HG03354 (cell line): ENCODE measurements around the gene ZNF311.
"Not testable (repeated sequence)": the region's sequence is repeated elsewhere in the genome, so short reads cannot be mapped to it uniquely, and the experiment has no call there.

Experiments
- ATAC-seq: cut with Tn5 transposase; IDR thresholded peaks from one replicate; pipeline ENCODE4 v1.9.1; 2021; ENCODE audit warnings: mild to moderate bottlenecking; ENCODE audit not compliant: unreplicated experiment, poor library complexity, severe bottlenecking

The ZNF311 gene

DNA sequence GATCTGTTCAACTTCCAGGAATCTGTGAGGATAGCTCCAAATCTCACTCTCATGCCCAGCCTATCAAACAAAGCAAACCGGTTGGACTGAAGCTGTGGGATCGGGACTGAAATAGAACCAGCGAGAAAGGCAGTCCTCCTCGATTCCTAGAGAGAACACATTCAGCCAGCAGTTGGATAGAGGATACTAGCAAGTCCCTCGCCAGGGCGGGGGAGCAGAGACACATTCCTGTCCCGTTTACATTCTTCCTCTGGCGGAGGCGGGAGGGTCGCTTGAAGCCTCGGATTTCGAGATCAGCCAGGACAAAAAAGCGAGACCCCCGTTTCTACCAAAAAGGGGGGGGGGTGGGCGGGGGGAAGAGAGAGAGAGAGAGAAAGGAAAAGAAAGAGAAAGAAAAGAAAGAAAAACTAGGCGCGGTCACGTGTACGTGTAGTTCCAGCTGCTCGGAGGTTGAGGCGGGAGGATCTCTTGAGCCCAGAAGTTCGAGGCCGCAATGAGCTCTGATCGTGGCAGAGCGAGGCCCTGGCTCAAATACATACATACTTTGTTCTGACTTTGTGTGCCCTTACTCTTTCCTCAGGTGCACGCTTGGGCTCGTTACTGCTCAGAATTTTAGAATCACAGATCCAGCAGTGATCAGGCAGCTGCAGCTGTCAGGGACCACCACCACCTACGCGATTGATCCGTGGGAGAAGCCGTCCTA lies 19.5 kb downstream of the ZNF311 start:
- ATAC-seq: no peak

DNA sequence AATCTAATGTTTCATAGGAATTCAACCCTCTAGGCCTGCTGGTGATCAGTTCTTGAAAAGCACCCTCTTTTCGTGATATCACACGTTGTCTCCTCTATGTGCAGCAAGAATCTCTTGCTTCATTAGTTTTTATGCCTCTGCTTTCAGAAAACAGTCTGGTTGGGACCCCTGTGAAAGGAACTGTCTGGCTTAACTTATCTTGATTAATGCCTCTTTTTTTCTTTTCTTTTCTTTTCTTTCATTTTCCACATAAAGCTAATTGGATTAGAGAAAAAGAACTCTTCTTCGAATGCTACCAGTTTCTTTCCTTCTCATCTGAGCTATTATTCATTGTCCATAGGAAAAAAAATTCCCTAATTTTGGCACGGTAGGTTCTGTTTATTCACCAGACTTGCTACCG lies 21.3 kb downstream of the ZNF311 start:
- ATAC-seq: no peak

DNA sequence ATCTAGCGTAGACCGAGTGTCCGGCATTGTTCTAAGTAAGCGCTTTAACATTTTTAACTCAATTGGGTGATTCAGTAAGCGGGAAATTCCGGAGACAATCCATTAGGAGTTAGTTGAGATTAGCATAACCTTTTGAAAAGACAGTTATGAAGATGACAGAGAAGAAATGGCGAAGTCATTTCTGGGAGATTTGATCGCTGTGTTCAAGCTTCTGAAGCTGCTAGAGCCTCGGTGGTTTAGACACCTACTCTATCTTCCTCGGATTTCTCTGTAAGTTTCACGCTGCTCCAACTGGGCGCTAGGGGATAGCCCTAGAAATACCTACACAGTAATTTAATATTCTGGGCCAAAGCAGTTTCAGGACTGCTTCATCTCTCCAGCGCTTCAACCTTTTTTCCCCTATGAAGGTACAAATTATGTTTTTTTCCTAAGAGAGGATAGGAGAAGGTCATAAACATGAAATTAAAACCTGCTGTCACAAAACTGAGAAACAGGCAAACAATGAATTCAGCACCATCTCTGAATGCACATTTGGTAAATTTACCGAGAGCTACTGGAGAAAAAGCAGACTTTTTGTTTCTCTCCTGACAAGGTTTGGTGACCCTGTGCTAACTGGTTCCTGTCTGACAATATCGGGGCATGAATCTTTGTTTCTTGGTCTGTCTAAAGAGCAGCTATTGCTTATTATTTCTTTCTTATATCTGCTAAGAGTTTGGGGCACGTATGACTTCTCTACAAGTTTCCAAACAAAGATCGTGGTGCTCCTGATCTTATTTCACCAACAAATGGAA lies 22.4 kb downstream of the ZNF311 start:
- no peak for ATAC-seq

DNA sequence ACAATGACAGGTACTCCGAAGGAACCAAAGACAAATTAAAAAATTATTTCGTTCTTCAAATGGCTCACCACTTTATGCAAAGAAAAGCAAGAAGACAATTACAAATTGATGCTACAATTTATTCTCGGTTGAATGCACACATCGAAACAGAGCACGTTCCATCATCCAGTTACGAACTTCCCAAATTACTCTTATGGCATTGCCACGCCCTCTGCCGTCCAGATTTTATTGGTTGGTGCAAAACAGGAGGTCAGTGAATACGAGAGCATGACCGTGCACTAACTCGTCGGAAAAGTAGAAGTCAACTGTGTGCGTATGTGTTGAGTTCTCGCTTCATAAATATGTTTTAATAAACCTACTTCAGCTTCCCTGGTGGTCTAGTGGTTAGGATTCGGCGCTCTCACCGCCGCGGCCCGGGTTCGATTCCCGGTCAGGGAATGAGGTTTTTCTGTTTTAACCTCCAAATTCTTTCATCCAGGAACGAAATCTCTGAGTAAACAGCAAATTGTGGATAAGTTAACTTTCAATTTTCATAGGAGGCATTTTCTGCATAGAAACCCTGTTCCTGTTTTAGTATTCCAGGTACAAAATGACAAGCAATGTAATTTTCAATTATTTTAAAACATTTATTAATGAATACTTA lies 23.2 kb downstream of the ZNF311 start:
- peak; percentile 56 for ATAC-seq

DNA sequence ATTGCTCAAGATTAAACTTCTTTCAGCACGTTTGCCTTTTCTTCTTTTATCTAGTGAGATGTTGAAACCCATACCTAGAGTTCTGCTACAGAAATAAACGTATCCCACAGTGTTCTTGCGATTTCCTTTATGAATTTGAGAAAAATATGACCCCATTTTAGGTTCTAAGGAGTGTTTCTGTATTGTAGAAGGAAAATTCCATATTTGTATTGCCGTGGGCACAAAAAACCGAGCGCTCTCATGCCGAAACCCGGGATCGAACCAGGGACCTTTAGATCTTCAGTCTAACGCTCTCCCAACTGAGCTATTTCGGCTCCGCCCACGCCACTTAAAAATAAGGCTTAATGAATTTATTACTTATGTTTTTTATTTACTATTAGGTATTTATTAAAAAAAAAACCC lies 23.7 kb downstream of the ZNF311 start:
- peak; percentile 37 for ATAC-seq

DNA sequence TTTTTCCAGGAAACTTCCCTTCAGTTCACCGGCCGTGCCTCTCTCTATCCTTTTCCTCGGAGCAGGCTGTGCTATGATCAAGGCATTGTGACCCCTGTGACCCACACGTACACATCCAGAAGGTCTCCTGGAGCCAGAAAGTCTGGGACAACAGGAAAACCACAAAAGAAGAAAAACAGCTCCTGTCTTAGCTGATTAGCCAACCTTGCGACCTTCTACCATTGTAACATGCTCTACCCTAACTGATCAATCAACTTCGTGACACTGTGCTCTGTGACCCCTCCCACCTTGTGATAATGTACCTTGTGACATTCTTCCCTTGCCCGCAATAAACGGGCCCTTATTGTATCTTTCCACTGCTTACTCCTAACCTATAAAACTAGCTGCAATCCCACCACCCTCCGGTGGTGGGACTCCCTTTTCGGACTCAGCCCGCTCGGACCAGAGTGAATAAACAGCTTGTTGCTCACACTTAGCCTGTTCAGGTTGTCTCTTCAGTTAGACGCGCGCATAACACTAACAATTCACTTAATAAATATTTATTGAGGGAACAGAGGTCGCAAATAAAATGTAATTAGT lies 24.2 kb downstream of the ZNF311 start:
- ATAC-seq: peak; percentile 57

DNA sequence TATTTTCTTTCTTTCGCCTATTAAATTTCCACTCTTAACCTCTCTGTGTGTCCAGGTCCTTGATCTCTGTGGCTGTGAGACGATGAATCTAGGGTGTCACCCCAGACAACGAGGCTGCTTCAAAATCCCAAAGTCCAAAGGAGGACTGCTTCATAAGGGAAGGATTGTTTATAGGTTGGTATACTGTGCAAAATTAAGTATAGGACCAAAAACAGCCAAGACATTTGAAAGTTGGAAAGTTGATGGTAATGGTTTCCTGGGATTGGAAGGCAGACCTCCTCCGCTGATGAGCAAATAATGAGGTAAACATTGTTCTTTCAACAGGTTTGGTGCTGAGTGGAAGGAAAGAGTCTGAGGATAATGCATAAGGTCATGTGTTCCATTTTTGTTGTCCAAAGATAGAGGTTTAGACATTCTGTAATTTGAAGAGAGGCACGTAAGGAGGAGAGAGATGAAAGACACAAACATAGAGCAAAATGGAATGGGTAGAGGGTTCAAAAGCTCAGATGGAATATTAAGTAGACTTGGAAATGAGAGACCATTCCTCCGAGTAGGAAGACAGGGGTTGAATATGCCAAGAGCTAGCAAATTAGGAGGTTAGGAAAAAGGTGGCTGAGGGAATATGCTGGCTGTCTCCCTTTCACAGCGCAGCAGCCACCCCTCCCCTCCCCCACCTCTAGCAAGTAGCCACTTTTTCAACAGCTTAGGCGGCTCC lies 24.8 kb downstream of the ZNF311 start:
- no peak for ATAC-seq

DNA sequence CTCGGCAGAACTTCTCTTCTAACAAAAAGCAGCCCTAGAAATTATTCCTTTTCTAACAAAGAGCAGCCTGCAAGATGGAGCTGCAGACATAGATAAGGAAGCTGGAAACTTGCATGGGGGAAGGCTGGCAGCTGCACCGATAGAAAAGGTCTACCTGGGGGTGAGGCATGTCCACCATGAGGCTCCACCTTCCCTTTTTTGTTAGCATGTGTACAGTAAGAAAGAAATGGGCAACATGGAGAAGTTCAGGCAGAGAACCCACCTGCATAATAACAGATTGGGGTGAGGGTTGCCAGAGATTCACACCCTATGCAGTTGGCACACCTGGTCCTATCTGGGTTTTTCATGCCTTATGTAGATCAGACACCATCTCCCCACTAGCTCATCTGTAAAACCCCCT lies 25.4 kb downstream of the ZNF311 start:
- ATAC-seq: no peak

DNA sequence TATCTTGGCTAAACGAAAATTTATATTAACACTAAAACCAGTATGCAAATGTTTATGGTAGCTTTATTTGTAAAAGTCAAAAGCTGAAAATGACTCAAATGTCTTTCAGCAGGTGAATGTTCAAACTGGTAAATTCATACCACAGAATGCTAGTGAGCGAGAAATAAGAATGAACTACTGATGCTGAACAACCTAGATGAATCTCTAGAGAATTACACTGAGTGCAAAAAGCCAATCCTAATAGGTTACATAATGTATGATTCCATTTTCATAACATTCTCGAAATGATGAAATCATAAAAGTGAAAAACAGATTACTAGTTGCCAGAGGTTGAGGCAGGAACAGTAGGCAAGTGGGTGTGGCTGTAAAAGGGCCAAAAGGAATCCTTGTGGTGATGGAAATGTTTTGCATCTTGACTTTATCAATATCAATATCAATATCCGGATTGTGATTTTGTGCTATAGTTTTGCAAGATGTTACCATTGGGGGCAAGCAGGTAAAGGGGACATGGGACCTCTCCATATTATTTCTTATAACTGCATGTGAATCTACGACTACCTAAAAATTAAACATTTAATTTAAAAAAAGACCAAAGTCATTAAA lies 26.1 kb downstream of the ZNF311 start:
- ATAC-seq: no peak

DNA sequence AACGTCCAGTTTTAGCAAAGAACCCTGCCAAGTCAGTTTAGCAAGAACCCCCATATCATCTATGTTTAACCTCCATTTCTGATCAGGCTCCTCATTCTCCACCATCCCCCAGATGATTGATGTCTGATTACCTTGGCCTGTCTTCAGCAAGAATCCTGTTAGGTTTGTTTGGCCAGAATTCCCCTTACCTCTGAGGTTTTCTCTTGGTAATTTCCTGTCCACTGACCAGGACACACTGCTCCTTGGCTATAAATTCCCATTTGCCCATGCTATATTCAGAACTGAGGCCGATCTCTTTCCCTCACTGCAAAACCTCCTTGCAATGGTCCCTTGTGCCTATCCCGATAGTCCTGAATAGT lies 27.0 kb downstream of the ZNF311 start:
- ATAC-seq: no peak

DNA sequence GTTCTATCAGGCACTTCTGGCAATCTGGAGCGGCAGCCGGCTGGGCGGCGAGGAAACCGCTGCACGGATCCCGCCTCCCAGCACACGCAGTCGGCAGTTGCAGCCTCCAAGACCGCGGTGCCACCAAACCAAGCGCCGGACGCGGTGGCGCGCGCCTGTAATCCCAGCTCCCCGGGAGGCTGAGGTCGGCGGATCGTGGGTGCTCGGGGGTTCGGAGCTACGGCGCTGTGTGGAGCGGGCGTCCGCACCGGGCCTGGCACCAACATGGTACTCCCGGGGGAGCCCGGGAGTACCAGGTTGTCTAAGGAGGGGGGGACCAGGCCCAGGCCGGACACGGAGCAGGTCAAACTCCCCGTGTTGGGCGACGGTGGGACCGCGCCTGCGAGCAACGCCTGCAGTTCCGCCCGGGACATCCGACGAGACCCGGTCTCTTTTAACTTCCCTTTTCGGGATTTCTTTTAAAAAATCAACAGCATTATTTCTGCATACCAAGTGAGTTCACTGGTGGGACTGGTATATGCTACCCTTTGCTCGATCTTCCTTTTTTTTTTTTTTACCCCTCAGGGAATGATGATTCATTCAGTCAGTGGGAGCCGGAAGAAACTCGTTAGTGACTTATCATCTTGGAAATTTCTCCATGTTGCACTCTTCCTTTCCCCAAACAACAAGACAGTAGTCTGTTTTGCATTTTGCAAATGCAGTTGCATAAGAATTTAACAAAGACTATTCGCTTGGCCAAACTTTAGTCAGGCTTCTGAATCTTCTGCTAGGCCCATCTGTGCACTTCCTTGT lies 27.6 kb downstream of the ZNF311 start:
- no peak for ATAC-seq

DNA sequence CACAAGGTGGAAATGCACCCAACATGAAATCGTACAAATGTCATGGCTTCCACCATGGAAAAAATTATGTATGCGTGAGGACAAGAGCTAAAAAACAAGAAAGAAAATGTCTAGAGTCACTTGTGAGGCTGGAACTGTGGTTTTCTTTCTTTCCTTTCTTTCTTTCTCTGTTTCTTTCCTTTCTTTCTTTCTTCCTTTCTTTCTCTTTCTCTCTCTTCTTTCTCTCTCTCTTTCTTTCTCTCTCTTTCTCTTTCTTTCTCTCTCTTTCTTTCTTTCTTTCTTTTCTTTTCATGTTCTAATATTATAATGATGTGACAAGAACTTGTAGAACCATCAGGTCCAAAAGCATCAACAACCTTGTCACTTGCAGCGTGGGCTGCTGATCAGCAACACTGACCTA lies 28.4 kb downstream of the ZNF311 start:
- no peak for ATAC-seq

DNA sequence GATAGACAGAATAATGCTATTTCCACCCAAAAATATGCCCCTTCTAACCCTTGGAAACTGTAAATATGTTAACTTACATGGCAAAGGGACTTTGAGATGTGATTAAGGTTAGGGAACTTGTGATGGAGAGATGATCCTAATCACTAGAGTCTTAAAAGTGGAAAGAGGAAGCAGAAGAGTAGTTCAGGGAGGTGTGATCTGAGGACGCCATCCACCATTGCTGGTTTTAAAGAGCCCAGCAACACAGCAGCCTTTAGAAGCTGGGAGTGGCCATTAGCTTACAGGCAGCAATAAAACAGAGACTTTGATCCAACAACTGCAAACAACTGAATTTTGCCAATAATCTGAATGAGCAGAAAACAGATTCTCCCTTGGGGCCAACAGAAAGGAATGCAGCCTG lies 30.6 kb downstream of the ZNF311 start:
- no peak for ATAC-seq

DNA sequence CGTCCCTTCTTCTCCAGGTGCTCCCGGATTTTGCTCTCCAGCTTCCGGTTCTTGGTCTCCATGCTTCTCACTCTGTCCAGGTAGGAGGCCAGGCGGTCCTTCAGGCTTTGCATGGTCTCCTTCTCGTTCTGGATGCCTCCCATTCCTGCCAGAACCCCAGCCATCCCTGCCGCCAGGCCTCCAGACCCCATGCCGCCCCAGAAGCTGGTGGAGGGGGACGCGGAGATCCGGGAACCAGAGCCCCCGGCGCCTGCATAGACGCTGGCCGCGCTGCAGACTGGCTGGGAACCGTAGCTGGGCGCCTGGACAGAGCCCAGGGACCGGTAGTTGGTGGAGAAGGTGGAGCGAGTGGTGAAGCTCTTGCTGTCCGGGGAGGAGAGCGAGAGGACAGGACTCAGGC lies 35.1 kb downstream of the ZNF311 start:
- ATAC-seq: not testable (repeated sequence)

DNA sequence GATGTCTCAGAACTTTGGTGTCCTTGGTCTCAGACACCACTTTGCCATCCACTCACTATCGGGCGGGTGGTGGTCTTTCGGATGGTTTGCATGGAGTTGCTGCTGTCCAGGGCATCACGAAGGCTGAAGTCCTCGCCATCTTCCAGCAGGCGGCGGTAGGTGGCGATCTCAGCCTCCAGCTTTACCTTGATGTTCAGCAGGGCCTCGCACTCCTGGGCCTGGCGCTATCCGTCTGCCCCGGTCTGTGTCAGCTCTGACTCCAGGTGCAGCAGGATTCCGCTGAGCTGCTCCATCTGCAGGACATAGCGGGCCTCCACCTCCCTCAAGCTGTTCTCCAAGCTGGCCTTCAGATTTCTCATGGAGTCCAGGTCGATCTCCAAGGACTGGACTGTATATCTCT lies 36.0 kb downstream of the ZNF311 start:
- no peak for ATAC-seq

DNA sequence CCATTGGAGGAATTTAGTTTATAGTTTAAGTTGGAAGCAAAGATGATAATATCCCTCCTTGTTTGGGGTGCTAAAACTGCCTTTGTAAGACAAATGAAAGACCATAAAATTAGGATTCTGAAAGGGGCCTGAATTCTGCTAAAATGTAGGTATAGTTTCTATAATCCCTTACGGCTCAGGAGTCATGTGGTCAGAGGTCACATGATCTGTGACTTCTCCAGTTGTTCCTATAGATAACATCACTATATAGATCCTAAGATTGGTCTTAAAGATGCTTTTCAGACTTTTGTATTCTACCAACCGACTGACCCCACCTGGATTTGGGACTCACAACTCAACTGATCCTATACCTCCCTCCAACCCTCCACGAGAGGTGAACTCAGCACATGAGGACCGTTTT lies 36.6 kb downstream of the ZNF311 start:
- no peak for ATAC-seq

DNA sequence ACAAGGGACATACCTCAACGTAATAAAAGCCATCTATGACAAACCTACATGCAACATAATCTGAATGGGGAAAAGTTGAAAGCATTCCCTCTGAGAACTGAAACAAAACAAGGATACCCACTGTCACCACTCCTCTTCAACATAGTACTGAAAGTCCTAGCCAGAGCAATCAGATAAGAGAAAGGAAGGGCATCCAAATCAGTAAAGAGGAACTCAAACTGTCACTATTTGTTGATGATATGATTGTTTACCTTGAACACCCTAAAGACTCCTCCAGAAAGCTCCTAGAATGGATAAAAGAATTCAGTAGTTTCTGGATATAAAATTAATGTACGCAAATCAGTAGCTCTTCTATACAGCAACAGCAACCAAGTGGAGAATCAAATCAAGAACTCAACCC lies 39.4 kb downstream of the ZNF311 start:
- no peak for ATAC-seq

DNA sequence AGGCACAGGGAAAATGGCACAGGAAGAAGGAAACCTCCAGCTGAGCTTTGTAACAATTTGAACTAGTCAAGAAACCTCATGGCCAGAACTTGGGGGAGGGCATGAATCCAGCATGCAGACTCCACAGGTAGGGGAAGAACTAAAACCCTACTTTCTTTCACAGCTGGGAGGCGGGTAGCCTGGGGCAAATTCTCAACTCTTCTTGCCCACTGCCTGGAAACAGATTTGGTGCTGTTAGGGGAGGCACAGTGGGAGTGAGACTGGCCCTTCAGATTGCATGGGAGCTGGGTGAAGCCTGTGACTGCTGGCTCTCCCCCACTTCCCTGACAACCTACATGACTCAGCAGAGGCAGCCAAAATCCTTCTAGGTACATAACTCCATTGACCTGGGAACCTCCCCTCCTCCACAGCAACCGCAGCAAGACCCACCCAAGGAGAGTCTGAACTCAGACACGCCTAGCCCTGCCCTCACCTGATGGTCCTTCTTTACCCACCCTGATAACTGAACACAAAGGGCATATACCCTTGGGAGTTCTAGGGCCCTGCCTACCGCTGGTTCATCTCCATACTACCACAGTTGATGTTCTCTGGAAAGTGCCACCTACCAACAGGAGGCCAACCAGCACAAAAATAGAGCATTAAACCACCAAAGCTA lies 44.1 kb downstream of the ZNF311 start:
- ATAC-seq: no peak
